NT2/D1 (cell line): ENCODE results near the gene MS4A10.

Experiments used
- SUZ12 ChIP-seq: IDR thresholded peaks from 2 replicates; pipeline ENCODE4 v1.6.1; 2011; ENCODE audit not compliant: insufficient read length, insufficient read depth; ENCODE audit errors: extremely low read depth
- YY1 ChIP-seq: IDR thresholded peaks from 2 replicates; pipeline ENCODE4 v1.6.1; 2011; ENCODE audit not compliant: insufficient read length, insufficient read depth
- ZNF274 ChIP-seq: IDR thresholded peaks from 2 replicates; pipeline ENCODE4 v1.6.1; 2011; ENCODE audit warnings: mild to moderate bottlenecking, low read depth, low read length

DNA sequence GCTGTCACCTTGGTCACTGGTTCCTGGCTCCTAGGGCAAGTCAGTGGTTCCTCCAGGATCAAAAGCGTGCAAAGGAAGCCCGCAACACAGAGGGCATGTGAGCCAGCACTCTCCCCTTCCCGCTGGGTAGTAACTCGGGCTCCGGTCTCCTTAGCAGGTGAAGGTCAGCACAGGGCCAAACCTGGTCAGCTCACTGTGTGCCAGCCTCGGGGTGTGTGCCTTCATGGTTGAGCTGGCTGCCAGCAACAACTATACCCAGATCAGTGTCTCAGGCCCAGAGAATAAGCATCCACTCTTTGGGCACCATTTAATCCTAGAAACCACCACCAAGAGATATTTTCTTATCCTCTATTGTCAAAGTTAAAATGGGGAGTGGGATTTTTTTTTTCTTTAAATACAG lies 40.7 kb downstream of the MS4A10 start:
- TF ChIP-seq SUZ12 (no peak), YY1 (no peak), ZNF274 (no peak)
